Activated naive CD4-positive, alpha-beta T cell treated with Interleukin-2 at 50 U/mL for 16 hours (primary cell): ENCODE results near the gene NUMB.
"Not testable (repeated sequence)": the region's sequence is repeated elsewhere in the genome, so short reads cannot be mapped to it uniquely, and the experiment has no call there.

Source experiments
- DNase-seq: peaks from one replicate; pipeline ENCODE4 v3.0.0-alpha.2; 2020

NUMB gene

DNA sequence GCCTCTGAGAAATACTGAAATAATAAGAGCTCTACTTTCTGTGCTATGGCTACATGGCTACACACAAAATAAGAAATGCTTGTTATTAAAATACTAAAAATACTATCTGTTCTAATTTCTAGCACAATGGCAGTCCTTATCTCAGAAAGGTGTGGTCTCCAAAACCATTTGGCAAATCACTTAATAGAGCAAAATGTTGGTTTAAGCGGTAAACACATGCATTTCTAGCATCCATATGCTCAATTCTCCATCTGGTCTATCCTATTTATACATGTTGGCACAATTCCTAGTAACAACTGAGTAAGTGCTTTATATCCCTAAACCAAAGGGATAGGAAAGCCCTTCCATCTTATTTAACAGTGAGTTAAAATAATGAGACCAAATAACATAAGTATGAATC is 114.0 kb downstream of the NUMB start:
- DNase-seq, result no peak

DNA sequence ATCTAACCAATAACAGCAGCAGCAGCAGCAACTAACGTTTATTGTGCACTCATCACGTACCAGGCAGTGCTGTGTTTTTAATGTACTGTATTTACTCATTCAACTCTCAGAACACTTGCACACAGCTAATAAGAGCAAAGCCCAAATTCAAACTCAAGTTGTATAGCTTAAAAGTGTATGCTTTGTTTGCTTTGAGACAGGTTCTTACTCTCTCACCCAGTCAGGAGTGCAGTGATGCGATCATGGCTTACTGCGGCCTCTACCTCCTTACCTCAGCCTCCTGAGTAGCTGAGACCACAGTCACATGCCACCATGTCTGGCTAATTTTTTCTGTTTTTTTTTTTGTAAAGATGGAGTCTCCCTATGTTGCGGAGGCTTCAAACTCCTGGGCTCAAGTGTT is 115.7 kb downstream of the NUMB start:
- DNase-seq, result no peak

GRCh38 chr14:73339846-73340595 is 118.3 kb downstream of the NUMB start:
- no peak for DNase-seq

- DNase-seq, result no peak
These were observed 119.1 kb downstream of the NUMB start for GRCh38 chr14:73339206-73339605.

GRCh38 chr14:73338551-73338950 is 119.8 kb downstream of the NUMB start:
- no peak for DNase-seq

DNA sequence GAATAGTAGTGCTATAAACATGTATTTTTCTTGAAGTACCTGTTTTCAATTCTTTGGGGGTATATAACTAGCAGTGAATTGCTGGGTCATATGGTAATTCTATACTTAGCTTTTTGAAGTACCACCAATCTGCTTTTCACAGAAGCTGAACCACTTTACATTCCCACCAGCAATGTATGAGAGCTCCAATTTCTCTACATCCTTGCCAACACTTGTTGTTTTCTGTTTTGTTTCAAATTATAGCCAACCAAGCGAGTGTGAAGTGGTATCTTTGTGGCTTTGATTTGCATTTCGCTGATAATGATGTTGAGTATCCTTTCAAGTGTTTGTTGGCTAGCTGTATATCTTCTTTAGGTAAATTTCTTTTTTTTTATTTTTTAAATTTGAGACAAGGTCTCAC is 125.3 kb downstream of the NUMB start:
- no peak for DNase-seq

DNA sequence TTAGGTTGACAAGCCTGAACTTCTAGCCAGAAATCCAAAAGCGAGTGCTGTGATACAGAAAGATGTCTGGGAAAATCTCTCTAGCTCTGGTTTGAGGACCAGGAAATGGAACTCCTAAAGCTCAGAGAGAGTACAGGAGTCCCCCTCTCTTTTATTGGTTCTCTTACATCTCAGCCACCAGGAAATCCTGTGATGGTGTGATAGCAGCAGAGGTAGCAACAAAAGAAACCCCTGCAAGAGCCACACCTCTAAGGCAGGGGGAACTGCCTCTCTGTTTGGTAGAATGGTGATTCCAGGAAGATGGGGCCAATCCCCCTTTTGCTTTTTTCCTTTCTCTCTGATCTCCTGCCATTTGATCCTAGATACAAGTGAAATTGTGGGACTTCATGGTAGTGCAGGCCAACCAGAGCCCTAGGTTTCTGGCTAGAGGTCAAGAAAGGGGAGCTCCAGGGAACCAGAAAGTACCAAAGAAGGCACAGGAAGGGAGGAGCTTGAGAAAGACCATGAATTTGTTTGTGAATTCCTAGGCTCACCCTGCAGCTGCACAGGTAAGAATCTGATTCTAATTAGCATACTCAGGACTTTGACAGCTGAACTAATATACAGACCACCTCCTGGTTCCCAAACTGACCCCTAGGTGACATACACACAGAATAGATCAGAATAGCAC is 132.6 kb downstream of the NUMB start:
- DNase-seq, result no peak

GRCh38 chr14:73325063-73325462 is 133.3 kb downstream of the NUMB start:
- no peak for DNase-seq

DNA sequence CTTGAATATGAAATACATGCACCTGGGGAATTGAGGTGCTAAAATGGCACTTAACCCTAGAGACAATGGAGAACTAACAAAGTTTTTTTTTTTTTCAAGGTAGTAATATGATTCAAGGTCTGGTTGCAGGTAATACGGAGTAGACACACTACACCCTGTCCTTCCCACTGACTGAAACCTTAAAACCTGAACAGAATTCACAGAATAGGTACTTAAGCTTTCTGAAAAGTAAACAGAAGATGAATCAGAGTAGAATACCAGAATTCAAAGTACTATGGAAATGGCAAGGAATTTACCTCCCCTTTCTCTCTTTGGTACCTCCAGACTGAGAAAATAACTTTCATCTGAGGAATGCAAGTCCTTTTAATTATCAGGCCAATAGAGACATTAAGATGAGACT is 133.8 kb downstream of the NUMB start:
- DNase-seq, result no peak

GRCh38 chr14:73323896-73324399 is 134.4 kb downstream of the NUMB start:
- DNase-seq, result no peak

DNA sequence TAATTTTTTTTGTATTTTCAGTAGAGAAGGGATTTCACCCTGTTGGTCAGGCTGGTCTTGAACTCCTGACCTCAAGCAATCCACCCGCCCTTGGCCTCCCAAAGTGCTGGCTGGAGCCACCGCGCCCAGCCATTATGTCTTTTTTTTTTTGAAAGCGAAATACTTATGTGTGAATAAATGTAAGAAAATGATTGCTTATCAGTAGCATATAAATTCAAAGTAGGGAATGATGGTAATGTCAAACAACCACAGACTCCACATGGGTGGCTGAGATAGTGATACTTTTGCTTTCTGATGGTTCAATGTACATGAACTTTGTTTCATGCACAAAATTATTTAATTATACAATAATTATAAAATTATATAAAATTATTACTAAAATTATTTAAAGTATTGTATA is 145.2 kb downstream of the NUMB start:
- no peak for DNase-seq

DNA sequence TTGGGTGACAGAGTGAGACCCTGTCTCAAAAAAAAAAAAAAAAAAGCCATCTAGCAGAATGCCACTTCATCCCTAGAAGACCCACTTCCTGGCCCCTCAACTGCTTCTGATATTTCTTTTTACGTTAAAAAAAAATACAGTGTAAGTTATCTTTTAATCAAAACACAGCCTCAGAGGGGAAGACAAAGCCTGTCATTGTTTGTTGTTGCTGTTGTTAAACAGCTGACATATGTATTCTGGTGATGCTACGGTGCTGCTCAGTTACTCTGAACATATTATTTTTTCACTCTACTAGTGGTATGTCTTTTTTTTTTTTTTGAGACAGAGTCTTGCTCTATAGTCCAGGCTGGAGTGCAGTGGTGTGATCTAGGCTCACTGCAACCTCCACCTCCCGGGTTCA is 145.7 kb downstream of the NUMB start:
- DNase-seq, result no peak

DNA sequence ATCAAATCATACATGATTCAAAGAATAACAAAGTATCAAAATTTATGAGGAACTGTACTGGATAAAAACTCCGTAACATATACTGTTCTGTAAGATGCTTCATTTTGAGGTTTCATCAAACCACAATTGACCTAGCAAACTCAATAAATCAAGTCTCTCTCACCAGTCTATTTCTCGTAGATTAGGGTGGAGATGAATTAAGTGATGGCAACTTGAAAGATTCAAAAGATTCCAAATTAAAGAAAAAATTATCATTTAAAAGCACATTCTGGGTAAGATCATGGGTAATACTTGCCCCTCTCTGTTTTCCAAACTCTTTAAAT is 146.7 kb downstream of the NUMB start:
- DNase-seq, result no peak

GRCh38 chr14:73309207-73309606 is 149.1 kb downstream of the NUMB start:
- DNase-seq, result not testable (repeated sequence)

GRCh38 chr14:73307261-73307660 is 151.1 kb downstream of the NUMB start:
- no peak for DNase-seq

DNA sequence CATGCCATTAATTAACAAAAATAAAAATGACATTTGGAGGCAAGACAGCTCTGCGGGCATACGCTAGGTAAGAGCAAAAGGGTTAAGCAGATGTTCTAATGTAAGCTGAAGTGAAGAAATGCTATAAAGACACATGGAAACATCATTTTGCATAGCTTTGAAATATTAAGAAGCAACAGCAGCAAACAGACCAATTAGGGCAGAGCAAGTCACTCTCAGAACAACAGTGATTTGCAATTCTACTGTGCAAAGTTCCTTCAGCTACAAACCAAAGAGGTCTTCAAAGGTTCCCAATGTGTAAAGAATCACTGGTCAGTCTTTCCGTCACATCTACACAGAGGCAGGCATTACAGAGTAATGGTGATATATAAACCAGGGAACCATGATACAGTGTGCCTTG is 152.8 kb downstream of the NUMB start:
- DNase-seq, result no peak

DNA sequence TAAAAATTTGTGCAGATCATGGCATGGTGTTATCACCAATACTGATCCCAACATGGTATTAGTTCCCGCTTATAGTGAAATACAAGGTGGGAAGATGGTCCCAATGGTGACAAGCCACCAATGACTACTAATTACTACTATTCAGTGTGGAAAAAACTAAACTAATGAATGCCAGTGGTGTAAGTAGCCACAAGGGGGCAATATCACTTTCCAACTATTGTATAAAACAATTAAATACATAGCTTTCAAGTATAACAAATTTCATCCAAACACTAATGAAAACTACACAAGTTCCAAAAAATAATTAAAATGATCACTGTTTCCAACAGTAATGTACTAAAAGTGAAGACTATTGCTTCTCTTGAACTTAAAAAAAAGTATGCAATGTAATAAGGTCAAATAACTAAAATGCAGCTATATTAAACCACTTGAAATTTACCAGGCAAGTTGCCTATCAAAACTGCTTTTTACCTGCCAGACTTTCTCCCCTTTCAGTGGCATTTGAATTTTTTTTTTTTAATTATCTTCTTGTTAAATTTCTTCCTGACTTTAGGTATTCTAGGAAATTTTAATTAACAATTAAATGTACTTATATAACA is 163.0 kb downstream of the NUMB start:
- no peak for DNase-seq

GRCh38 chr14:73293782-73294781 is 164.3 kb downstream of the NUMB start:
- DNase-seq, result no peak

DNA sequence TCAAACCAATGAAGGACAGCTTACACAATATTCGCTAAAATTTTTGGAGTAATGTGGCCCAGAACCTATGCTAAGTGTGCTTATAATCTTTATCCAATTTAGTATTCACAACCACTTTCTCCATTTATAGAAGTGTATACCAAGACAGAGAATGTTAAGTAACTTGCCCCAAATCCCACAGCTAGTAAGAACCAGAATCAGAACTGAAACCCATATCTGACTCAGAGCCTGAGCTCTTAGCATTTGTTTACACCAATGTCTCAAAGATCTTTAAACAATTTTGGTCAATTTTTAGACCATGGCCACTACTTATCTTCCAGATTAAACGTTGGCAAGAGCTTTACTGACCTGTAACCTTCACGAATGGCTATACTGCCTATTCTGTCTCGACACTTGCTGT is 168.1 kb downstream of the NUMB start:
- DNase-seq, result no peak

GRCh38 chr14:73289729-73290128 is 168.6 kb downstream of the NUMB start:
- DNase-seq, result no peak

- DNase-seq, result no peak
These were observed 169.0 kb downstream of the NUMB start for GRCh38 chr14:73289308-73289707.

DNA sequence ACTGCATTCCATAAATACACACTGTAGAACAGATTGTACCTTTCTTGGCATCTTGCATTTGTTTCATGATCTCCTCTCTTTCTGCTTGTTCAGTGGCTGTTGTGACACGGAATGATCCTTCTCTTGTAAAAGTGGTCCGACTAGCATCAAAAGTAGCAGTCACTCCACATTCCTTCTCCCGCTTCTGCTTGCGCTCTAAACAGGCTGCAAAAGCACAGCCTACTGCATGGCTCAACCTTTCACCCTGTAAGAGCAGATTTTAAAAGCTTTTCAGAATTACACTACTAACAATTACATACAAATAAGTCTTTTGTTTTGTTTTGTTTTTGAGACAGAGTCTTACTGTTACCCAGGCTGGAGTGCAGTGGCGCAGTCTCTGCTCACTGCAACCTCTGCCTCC is 171.3 kb downstream of the NUMB start:
- DNase-seq, result no peak

DNA sequence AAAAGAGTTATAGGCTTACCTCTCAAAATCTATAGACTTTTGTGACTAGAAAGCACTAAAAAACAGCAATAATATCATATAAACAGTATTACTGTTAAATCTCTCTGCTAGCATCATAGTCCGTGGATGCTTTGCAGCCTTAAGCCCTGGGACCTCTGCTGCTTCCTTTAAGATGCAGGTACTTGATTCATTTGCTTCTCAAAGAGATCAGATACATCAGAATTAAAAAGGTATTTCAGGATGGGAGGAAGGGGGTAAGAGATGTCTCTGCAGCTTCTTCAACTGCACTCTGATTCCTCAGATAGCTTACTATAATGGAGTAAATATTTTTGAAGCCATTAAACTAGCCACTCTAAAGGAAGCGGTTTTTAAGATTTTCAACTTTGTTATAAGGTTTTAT is 171.7 kb downstream of the NUMB start:
- no peak for DNase-seq
